Inflammatory macrophage (primary cell): Measurements from ENCODE around the gene ZCCHC7.
"Not testable (repeated sequence)": the region's sequence is repeated elsewhere in the genome, so short reads cannot be mapped to it uniquely, and the experiment has no call there.

Source experiments
- DNase-seq, 2 donors: peaks; one replicate each; pipeline ENCODE4 v3.0.0-alpha.2; 2020 to 2022

Gene ZCCHC7

GRCh38 chr9:37380570-37380969 lies 260.2 kb downstream of the ZCCHC7 start:
- DNase-seq: no peak

GRCh38 chr9:37381094-37381741 lies 260.8 kb downstream of the ZCCHC7 start:
- no peak for DNase-seq

- DNase-seq: no peak
These were observed 262.0 kb downstream of the ZCCHC7 start for GRCh38 chr9:37382161-37382981.

DNA sequence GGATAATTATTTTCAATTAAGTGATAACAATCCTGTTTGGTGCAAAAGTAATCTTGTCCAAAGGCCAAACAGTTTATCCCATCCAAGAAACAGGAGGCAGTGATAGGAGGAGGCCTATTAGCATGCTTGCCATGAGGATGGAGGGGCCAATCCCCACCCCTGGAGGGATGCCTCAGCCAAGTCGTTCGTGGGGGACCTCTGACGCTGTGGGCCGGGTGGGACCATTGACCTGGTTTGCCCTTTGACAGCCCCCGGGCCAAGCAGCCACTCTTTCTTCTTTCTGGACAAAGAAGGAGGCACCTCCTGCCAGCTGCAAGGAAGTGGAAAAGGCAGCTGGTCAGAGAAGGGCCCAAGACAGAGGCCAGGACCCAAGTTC lies 262.6 kb downstream of the ZCCHC7 start:
- DNase-seq: no peak

DNA sequence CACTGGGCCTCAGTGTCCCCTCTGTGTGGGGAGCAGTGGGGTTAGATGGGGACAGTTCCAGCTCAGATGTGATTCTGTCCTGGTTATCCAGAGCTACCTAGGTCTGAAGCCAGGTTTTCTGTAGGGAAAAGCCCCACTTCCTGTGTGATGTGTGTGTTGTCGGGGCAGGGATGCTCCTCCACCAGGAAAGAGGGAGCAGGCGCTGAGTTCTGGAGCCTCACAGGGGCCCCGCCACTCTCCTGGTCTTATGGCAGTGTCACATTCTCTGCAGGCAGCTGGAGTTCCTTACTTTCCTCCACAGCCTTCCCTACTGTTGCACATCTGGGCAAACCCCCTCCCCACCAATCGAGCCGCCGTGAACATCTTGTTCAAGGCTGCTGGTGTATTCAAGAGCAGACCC lies 263.0 kb downstream of the ZCCHC7 start:
- no peak for DNase-seq

GRCh38 chr9:37383876-37384746 lies 263.7 kb downstream of the ZCCHC7 start:
- no peak for DNase-seq

DNA sequence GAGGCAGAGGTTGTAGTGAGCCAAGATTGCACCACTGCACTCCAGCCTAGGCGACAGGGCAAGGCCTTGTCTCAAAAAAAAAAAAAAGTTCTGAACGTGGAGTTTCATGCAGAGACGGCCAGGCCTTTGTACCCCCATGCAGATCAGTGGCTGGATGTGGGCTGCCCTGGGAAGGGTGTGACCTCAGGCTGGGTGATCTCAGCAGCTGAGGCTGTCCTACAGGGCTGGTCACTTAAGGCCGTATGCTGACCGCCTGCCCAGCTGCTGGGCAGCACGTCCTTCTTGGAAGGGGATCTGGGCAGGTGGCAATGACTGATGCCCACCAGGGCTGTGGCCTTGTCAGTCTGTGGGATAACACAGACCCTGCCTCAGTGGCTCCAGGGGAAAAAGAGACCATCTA lies 264.9 kb downstream of the ZCCHC7 start:
- no peak for DNase-seq

DNA sequence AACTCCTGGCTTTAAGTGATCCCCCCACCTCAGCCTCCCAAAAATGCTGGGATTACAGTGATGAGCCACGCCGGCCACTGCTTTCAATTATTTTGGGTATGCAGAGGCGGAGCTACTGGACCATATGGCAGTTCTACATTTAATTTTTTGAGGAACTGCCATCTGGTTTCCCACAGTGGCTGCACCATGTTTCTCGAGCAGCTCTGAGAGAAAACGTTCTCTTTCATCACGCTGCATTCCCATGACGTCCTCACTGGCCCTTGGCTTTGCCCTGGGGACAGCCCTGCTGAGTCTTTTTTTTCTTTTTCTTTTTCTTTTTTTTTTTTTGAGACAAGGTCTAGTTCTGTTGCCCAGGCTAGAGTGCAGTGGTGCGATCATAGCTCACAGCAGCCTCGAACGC lies 266.6 kb downstream of the ZCCHC7 start:
- DNase-seq: no peak

DNA sequence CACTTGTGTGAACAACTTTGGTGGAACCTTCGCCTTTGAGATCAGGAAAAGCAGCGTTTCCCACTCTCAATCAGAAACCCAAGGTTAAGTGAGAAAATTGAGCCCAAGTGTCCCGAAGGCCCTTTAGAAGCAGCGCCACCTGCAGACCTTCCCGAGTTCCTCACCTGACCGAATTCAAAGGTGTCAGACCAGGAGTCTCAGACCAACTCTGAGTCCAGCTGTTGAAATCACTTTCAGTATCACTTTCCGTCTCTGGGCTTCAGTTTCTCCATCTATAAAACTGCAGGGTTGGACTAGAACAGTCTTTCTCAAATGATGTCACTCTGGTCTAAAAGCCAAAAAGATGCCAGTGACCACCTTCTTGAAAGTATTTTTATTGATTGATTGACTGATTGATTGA lies 270.4 kb downstream of the ZCCHC7 start:
- DNase-seq: no peak

GRCh38 chr9:37392272-37392671 lies 271.9 kb downstream of the ZCCHC7 start:
- DNase-seq: no peak

DNA sequence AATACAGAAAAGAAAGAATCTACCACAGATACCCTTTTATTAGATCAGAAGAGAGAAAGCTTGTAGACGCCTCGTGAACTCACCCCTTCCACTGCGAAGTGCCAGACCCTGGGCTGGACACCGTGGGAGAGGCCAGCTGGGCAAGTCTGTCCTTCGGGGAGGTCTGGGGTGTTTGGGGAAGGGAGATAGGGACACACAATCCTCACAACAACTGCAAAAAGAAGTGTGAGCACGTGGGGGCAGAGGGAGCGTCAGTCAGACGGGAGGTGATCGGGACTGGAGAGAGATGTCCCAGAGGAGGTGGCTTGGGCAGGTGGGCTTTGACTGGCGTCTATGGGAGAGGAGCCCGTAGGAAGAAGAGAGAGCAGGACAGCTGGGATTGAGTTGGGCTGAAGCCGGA lies 274.9 kb downstream of the ZCCHC7 start:
- no peak for DNase-seq

DNA sequence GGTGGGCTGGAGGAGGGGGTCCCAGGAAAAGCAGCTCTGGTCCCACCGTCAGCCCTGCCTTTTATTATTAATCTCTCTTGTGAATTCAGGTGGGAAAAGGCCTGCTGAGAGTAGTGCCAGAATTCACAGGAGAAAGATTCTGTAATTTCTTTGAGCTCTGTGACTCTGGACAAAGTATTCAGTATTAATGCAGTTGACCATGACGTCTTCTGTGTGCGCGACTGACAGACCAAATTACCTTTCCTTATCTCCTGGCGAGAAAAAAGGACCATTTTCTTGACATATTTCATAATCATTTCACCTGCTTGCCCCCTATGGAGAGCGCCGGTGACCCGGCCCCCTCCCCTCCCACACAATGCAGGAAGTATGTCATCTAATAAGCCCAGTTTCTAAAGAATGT lies 275.3 kb downstream of the ZCCHC7 start:
- no peak for DNase-seq

GRCh38 chr9:37397948-37398347 lies 277.6 kb downstream of the ZCCHC7 start:
- not testable (repeated sequence) for DNase-seq

GRCh38 chr9:37398464-37399025 lies 278.2 kb downstream of the ZCCHC7 start:
- no peak for DNase-seq

- no peak for DNase-seq
These were observed 279.0 kb downstream of the ZCCHC7 start for GRCh38 chr9:37399336-37399735.

- no peak for DNase-seq
These were observed 284.2 kb downstream of the ZCCHC7 start for GRCh38 chr9:37404590-37404989.

- no peak for DNase-seq
These were observed 285.0 kb downstream of the ZCCHC7 start for GRCh38 chr9:37405350-37405749.

DNA sequence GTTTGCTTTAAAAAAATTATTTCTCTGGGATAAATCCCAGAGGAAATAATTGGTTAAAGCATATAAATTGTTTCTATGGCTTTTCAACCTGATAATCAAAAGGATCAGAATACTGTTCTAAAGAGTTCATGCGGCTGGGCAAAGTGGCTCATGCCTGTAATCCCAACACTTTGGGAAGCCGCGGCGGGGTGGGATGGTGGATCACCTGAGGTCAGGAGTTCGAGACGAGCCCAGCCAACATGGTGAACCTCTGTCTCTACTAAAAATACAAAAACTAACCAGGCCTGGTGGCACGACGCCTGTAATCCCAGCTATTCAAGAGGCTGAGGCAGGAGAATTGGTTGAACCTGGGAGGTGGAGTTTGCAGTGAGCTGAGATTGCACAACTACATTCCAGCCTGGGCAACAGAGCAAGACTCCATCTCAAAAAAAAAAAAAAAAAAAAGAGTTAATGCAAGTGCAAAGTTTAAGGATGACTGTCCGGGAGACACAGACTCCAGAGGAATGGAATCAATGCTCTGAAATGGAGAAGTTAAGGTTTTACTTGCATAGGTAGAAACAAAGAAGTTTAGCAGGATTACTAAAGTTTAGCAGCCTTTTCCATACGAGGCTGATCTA lies 285.5 kb downstream of the ZCCHC7 start:
- no peak for DNase-seq

GRCh38 chr9:37406603-37407401 lies 286.4 kb downstream of the ZCCHC7 start:
- DNase-seq: no peak

- DNase-seq: no peak
These were observed 287.1 kb downstream of the ZCCHC7 start for GRCh38 chr9:37407468-37407867.
